Suprapubic skin (tissue), 4 donors: ENCODE data around the gene FOS.

Experiments
- CTCF ChIP-seq, 2 donors: fragments of 200-600 bp in 1 of 2; fragments of 450-650 bp in 1 of 2; sonication (generic) in 1 of 2; IDR thresholded peaks; one replicate each; pipeline ENCODE4 v1.5.1; 2016 to 2019; ENCODE audit warnings: antibody characterized with exemption in 2 of 2, mild to moderate bottlenecking in 1 of 2, moderate library complexity in 1 of 2
- POLR2A ChIP-seq, 2 donors: fragments of 450-650 bp; IDR thresholded peaks; one replicate each; pipeline ENCODE4 v1.6.1; 2017; ENCODE audit warnings: antibody characterized with exemption in 2 of 2, mild to moderate bottlenecking in 2 of 2, moderate library complexity in 2 of 2
- POLR2AphosphoS5 ChIP-seq, 3 donors: sonication (generic); formaldehyde crosslinking; IDR thresholded peaks; one replicate each; pipeline ENCODE4 v1.6.1; 2017; ENCODE audit warnings: antibody characterized with exemption in 3 of 3

DNA sequence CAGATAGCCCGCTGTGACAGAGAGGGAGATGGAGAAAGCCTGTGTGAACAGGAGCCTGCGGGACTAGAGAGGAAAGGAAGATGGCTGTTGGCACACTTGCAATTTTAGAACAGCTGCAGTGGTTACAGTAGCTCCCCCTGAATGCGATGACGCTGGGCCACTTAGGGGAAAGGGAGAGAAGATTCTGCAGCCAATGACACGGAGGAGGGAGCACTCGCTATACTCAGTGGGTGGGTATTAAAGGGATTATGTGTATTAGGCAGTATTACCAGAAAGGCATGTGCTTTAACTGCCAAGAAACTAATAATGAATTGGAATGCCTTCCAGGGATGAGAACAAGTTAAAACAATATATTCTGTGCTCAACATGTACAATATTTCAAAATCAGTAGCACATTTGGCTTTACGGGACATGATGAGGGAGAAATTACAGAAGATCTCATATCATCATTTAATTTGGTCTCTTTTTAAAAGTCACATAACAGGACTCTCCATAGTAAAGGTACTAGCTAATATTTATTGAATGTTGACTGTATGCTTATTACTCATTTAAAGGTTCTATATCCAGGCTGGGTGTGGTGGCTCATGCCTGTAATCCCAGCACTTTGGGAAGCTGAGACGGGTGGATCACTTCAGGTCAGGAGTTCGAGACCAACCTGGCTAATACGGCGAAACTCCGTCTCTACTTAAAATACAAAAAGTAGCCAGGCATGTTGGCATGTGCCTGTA is 35.9 kb upstream of the FOS start:
- TF ChIP-seq CTCF (IDR thresholded peaks at IDR 0.05) (no peak), POLR2A (IDR thresholded peaks at IDR 0.05) (no peak), POLR2AphosphoS5 (IDR thresholded peaks at IDR 0.05) (no peak)
